Left ventricle myocardium inferior (tissue), 1 donor: ENCODE results near the gene CTBP2. TPM values are rescaled to one million over a fixed set of nuclear protein-coding genes. Genes with fewer than 3 reads are reported as not detected.

Experiments
- DNase-seq: peaks from one replicate; pipeline ENCODE4 v3.0.0-alpha.2; 2020
- H3K27ac ChIP-seq: fragments of 200-600 bp; replicated peaks from 2 replicates; pipeline ENCODE4 v1.8.0; 2021
- H3K27me3 ChIP-seq: fragments of 200-600 bp; 2 replicates; pipeline ENCODE4 v1.8.0; 2021; ENCODE audit warnings: low read depth
- H3K36me3 ChIP-seq: fragments of 200-600 bp; 2 replicates; pipeline ENCODE4 v1.8.0; 2021
- H3K4me1 ChIP-seq: fragments of 200-600 bp; 2 replicates; pipeline ENCODE4 v1.8.0; 2021
- H3K4me3 ChIP-seq: fragments of 200-600 bp; 2 replicates; pipeline ENCODE4 v1.8.0; 2021; ENCODE audit warnings: mild to moderate bottlenecking, moderate library complexity
- H3K9me3 ChIP-seq: fragments of 200-600 bp; replicated peaks from 2 replicates; pipeline ENCODE4 v1.8.0; 2021
- CTCF ChIP-seq: fragments of 200-600 bp; IDR thresholded peaks from 2 replicates; pipeline ENCODE4 v1.8.0; 2021; ENCODE audit warnings: antibody characterized with exemption, mild to moderate bottlenecking, borderline replicate concordance
- intact Hi-C: fragments of 100-400 bp; cut with micrococcal nuclease; formaldehyde crosslinking; loops from one replicate; pipeline ENCODE4 v1.11.0; 2022
- total RNA-seq: library from RNA; stranded (reverse); fragmentation: NEBNext Ultra II Directional; extraction: Animal tissue kit (Norgen Biotek cat#: 25700); gene quantifications from one replicate; pipeline ENCODE4 v1.2.1, GENCODE V29; 2021
- donor health status: DM: no; HTN: yes; CAD: no; lungs with severe emphysema.

CTBP2 gene
- total RNA-seq, 1 donor from 2014 or later: 29.1 TPM

GRCh38 chr10:125066764-125067450, 93.5 kb downstream of the CTBP2 start:
- intact Hi-C loops: no loop called here
- Histone ChIP-seq H3K4me3 (no peak overlapping the region), H3K4me1 (peaks cover 75% of the 10 kb centered on the region), H3K27me3 (no peaks in the 10 kb centered on the region), H3K9me3 (no peaks in the 10 kb centered on the region), H3K36me3 (peaks cover 5% of the 10 kb centered on the region), H3K27ac (peak overlapping the region; percentile 50)
- TF ChIP-seq CTCF: no peak
- peak; percentile 15 for DNase-seq

GRCh38 chr10:125064681-125065492, 95.5 kb downstream of the CTBP2 start:
- intact Hi-C loops: no loop called here
- no peak for DNase-seq
- H3K9me3 ChIP-seq: no peaks in the 10 kb centered on the region
- H3K4me1 ChIP-seq: peaks cover 95% of the 10 kb centered on the region
- H3K27me3 ChIP-seq: no peaks in the 10 kb centered on the region
- H3K36me3 ChIP-seq: no peaks in the 10 kb centered on the region
- TF ChIP-seq CTCF: no peak
- no peak overlapping the region for H3K4me3 ChIP-seq
- peak overlapping the region; percentile 65 for H3K27ac ChIP-seq

- peaks cover 98% of the 10 kb centered on the region for H3K4me1 ChIP-seq
- intact Hi-C loops: no loop called here
Measured at GRCh38 chr10:125063256-125063925, 97.0 kb downstream of the CTBP2 start.

GRCh38 chr10:125062914-125063230, 97.5 kb downstream of the CTBP2 start:
- Histone ChIP-seq H3K4me3 (no peak overlapping the region), H3K27me3 (no peaks in the 10 kb centered on the region), H3K4me1 (peaks cover 100% of the 10 kb centered on the region), H3K27ac (peak overlapping the region; percentile 91), H3K36me3 (no peaks in the 10 kb centered on the region), H3K9me3 (no peaks in the 10 kb centered on the region)
- peak; percentile 55 for DNase-seq
- no peak for TF ChIP-seq CTCF
- intact Hi-C loops: no loop called here

More at GRCh38 chr10:125063256-125063925, 97.0 kb downstream of the CTBP2 start:
- Histone ChIP-seq H3K9me3 (no peaks in the 10 kb centered on the region), H3K27ac (peak overlapping the region; percentile 91), H3K36me3 (no peaks in the 10 kb centered on the region), H3K4me3 (no peak overlapping the region), H3K27me3 (no peaks in the 10 kb centered on the region)
- DNase-seq: peak; percentile 5
- no peak for TF ChIP-seq CTCF

GRCh38 chr10:125062227-125062913, 98.0 kb downstream of the CTBP2 start:
- Histone ChIP-seq H3K9me3 (no peaks in the 10 kb centered on the region), H3K27me3 (no peaks in the 10 kb centered on the region), H3K4me1 (peaks cover 100% of the 10 kb centered on the region), H3K4me3 (no peak overlapping the region), H3K27ac (peak overlapping the region; percentile 91), H3K36me3 (no peaks in the 10 kb centered on the region)
- peak; percentile 10 for DNase-seq
- intact Hi-C loops: no loop called here
- no peak for TF ChIP-seq CTCF
